Stimulated activated naive CD4-positive, alpha-beta T cell treated with Interleukin-2 at 50 U/mL for 16 hours (primary cell): Measurements from ENCODE around the gene PSD2.

Source experiments
- DNase-seq: peaks from one replicate; lab custom pipeline; 2025; lab: John Stamatoyannopoulos, UW

The PSD2 gene

GRCh38 chr5:139795074-139796001 lies at the start of gene PSD2:
TSS of gene PSD2 (plus strand) at chr5:139795808. CDS start at chr5:139809441, 13,633 bp downstream.
- peak; percentile 13 for DNase-seq

- DNase-seq = peak; percentile 78
Measured at GRCh38 chr5:139746691-139747582, 48.7 kb upstream of the PSD2 start.

- peak; percentile 53 for DNase-seq
Measured at GRCh38 chr5:139747583-139748504, 47.8 kb upstream of the PSD2 start.

GRCh38 chr5:139748505-139748826 lies 47.1 kb upstream of the PSD2 start:
- DNase-seq = no peak

DNA sequence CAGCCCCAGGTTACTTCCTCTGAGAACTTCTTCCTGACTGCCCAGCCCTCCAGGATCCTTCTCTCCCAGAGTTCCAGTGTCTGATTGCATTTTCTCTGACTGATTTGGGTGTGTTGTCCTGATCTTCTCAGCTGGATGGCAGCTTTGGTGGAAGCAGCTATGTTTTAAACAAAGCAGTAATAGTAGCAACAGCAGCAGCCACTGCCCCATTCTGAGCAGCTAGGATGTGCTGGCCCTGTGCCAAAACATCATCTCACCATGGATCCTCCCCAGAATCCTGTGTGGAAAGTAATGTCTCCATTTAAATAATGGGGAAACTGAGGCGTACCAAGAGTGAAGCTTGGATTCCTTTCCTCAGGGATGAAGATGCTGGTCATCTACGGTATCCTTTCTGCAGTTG lies 46.4 kb upstream of the PSD2 start:
- DNase-seq = no peak

DNA sequence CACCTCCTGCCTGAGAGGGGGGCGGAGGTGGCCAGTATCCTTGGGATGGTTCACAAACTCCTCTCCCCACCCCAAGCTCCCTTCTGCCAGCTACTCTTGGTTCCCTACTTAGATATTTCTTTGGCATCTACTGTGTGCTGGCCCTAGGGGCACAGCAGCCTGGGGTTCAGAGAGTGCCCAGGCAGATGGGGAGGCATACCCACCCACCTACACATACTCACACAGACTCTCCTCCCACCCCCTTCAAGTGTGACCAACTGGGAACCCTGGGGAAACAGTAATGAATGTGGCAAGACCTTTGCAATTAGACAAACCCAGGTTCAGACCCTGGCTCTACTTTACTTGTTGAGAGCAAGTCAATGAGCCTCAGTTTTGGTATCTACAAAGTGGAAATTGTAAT lies 44.4 kb upstream of the PSD2 start:
- no peak for DNase-seq

DNA sequence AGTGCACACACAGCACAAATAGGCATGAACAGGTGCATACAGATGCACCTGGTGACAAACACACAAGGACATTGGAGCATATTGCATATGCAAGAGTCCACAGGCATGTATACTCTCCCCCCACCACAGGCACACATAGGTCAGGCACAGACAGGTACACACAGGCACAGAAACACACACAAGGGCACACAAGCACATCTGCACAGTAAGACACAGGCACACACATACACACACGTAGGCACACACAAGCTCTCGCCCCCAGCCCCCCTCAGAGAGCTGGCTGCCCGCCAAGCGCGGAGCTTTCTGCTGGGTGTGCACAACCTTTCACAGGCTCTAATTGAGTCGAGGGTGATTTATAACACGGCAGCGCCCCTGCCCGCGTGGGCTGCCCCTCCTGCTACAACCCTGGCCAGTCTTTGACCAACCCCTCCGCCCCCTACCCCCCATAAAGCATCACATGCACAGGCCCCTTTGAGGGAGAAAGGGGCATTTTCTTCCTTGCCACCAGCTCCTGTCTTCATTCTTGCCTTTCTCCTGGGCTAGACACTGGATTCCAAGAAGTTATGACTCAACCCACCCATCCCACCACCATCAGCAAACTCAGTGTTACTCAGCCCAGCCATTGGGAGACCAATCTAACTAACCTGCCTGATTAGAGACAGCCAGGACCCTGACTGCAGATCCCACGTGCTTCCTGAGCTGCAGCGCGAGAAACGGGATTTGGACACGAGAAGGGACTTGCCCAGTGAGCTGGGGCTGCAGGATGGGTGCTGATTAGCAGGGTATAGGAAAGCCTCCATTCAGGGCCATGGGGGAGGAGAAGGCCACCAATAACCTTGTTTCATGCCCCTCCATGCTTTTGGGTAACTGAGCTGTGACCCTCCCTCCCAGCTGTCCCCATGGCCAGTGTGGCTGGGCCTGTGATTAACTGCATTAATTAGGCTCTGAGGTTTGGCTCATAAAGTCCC lies 42.8 kb upstream of the PSD2 start:
- DNase-seq = no peak

DNA sequence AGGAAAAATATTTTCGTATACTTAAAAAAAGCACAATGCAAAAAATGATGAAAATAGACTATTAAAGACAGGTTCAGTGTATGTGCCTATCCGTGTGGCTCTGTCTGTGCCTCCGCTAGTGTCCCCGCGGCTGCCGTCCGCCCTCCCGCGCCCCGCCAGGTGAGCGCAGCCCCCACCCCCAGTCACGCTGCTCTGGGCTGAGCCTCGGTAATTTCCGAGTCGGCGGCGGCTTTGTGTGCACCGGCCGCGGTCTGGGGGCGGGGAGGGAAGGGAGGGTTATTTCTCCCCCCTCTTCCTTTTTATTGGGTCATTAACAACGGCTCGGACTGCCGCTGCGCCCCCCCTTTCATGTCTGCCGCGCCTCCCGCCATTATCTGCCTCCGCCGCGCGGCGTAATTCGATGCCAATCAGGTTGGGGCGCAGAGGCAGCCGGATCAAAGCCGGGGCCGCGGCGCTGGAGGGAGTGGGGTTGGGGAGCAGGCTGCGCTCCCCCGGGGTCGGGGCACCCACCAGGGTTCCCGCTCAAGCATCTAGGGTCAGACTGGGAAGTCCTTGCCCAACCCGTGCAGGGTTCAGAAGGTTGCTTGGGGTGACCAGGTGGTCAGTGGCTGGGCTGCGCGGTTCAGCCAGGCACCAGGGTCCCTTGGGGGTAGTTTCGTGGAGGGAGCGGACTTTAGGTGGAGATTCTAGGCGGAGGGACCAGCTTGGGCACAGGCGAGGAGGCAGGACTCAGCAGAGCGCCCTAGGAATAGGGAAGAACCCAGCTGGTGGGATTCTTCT lies 39.5 kb upstream of the PSD2 start:
- no peak for DNase-seq

DNA sequence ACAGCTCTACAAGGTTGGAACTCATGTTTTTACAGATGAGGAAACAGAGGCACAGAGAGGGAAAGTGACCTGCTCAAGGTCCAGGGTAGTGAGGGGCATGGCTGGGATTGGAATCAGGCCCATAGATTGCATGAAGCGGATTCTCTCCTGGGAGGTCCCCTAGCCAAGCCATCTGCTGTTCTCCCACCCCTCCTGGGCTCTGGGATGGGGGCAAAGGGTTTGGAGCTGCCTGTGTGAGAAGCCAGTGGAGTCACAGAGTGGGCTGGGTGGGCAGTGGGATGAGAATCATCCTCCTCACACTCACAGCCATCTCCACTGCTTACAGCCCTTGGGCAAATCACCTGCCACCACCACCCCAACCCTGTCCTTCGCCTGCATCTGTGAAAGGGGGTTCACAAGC lies 38.6 kb upstream of the PSD2 start:
- DNase-seq = no peak

GRCh38 chr5:139757727-139758509 lies 37.7 kb upstream of the PSD2 start:
- DNase-seq = no peak

DNA sequence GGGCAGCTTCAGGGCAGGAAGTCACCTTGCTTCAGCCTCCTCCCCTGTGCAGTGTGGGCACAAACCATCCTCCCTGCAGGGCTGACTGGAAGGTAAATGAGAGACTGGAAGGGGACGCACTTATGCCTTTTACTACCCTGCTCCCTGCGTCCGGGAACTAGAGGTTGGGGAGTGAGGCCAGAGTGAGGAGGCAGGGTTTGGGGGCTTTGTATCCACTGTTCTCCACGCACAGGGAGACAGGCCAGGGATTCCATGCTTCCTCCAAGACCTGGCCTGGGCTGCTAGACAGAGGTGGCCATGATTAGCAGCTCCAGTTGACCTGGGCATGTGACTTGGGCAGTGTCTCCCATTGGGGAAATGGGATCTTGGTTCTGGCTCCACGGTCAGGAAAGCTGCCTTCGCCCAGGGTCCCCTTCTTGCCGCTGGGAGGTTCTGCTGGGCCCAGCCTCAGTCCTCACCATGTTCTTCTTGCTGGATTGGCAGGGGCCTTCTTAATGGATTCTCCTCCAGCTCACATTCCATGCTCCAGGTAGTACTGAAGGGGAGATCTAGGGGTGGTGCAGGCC lies 37.0 kb upstream of the PSD2 start:
- DNase-seq = no peak

DNA sequence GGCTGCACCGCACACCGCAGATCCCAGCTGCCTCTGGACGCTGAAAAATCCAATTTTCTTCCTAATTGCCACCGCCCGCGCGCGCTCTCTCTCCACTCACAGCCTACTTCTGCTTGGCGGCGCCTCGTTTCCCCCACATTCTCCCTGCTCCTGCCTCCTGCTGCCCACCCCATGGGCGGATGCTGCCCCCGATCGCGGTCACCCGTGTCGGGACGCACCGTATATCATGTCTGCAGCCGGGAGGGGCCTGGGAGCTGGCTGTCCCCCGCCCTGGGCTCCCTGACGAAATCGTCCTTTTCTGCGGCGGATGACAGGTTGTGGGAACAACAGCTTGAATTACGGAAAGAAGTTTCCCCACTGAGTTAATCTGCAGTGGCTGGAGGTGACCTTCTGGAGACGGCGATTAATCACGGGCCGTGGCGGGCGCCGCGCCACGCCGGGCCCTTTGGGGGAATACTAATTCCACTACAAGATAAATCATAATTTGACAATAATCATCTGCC lies 36.3 kb upstream of the PSD2 start:
- no peak for DNase-seq

DNA sequence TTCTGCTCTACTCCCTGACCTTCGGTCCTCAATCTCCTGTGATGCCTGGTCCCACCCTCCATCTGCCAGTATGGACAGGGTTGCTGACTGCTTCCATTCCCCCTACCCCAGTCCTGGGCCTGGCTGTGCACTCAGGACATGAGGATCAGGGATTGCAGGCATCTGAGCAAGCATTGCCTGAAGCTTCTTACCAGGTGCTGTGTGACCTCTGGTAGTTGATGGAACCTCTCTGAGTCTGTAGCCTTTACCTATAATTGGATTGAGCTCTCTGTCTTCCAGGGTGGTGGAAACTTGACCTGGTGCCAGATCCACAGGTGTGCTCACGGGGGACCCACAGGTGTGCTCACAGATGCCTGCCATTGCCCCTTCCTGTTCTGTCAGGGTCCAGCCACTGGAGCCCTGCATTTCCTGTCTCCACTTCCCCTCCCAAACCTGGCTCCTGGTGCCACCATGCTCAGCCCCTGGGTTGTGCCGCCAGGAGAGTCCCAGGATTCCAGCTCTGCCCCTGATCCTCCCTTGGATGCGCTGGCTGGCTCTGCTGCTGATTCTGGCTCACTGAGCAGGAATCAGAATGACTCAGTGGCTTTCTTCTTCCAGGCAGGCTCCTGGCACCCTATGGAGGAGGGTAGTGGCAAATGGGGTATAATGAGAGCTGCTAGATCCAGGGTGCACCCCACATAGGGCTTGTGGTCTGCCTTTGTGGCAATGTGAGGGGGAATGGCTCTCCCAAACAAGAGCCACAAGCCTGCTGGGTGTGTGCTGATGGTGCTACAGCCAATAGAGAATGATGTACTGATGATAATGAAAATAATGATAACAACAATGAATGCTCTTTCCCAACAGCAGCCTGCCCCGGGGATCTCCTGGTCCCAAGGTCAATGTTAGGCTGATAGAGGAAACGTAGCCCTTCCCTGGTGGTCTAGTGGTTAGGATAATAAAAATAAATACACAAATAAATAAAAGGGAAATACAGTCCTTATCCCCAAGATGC lies 35.2 kb upstream of the PSD2 start:
- no peak for DNase-seq

GRCh38 chr5:139761057-139761450 lies 34.6 kb upstream of the PSD2 start:
- no peak for DNase-seq

DNA sequence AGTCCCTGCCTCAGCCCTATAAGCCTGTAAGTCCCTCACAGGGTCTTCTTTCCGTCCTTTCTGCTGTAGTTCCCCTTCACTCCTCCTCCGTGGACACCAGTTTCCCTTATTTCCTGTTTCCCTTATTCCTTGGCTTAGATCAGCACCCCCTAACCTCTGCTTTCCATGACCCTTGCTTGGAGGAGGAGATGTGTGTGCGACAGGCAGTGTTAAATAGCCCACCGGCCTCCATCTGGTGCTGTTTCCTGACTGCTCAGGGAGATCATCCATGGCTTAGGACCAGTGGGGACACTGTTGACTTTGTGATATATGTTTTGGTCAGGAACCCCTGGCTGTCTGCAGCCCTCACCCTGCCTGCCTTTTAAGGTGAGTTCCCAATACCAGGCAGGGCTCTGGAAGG lies 34.1 kb upstream of the PSD2 start:
- DNase-seq = no peak

DNA sequence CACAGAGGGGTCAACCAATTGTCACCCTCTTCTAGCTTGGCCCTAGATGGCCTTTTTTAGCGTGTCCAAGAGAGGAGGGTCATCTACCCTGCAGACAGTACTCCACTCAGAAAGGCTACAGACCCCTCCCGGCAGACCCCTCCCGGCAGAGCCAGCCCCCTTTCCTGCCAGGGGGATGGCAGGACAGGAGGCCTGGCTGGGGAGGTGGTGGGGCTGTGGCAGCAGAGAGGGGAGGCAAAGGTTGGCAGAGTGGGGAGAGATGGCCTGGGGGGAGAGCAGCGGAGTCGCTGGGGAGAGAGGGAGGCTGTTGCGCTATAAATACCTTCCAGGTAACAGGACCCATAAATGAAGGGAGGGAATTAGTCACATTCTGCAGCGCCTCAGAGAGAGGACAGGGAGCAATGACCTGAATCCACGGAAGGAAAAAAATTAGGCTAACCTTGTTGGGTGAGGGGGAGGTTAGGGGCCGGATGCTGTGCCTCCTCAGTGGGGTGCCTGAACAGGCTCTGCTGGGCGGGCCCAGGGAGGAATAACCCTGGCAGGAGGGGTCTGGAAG lies 32.9 kb upstream of the PSD2 start:
- no peak for DNase-seq
